ENCODE measurements around the gene GJB1.
A peak's percentile ranks its signal among the peaks of the same experiment; 100 is the strongest.
"Not testable (repeated sequence)": the region's sequence is repeated elsewhere in the genome, so short reads cannot be mapped to it uniquely, and the experiment has no call there.

Gene GJB1

DNA sequence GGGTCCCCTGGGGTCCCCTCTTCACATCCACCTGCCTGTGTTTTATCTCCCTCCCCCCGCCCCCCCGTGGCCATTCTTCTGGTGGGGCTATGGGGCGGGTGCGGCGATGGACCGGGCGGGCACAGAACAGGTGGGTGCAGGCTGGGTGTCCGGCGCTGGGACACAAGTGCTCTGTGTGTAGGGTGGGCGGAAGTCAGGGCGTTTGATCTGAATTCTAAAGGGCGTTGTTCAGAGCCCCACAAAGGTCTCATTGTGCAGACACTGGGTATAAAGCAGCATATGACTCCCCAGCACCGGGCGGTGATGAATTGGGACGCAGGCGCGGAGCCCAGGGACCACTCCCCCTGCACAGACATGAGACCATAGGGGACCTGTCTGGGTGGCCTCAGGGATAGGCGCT lies at the start of gene GJB1:
Gene GJB1 (plus strand): TSS at position 296 of the 400 bp plus-strand sequence. CDS start 484 bp downstream, outside the sequence.
- no peak for DNase-seq

GRCh38 chrX:71173440-71173839 lies 49.6 kb upstream of the GJB1 start:
- DNase-seq, result no peak

GRCh38 chrX:71174795-71175194 lies 48.2 kb upstream of the GJB1 start:
- no peak for DNase-seq

DNA sequence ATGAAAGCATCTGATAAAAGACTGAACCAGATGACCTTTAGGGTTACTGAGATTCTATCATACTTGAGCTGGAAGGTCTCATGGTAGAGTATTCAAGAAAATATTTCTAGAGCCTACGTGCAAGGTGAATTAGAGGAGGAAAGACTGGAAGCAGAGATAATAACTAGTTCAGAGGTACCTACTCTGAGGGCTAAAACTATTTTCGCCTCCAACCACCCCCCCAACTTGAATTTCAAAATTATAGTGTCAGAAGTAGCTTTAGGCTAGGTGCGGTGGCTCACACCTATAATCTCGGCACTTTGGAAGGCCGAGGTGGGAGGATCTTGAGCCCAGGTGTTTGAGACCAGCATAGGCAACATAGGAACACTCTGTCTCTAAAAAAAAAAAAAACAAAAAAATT lies 47.5 kb upstream of the GJB1 start:
- DNase-seq, result no peak

- no peak for DNase-seq
These were observed 45.7 kb upstream of the GJB1 start for GRCh38 chrX:71177327-71177726.

- DNase-seq, result peak; percentile 47
These were observed 44.1 kb upstream of the GJB1 start for GRCh38 chrX:71178908-71179307.

DNA sequence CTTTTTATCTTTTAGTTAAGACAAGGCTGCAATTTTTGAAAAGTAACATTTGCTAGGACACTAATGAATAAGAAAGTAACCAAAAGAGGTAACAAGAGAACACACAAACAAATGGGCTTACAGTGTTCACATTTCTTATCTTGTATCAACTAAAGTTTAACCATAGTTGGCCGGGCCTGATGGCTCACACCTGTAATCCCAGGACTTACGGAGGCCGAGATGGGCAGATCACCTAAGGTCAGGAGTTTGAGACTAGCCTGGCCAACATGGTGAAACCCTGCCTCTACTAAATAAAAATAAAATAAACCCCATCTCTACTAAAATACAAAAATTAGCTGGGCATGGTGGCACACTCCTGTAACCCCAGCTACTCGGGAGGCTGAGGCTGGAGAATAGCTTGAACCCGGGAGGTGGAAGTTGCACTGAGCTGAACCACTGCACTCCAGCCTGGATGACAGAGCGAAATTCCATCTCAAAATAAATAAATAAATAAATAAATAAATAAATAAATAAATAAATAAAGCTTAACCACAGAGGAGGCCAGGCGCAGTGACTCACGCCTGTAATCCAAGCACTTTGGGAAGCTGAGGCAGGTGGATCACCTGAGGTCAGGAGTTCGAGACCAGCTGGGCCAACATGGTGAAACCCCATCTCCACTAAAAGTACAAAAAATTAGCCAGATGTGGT lies 42.3 kb upstream of the GJB1 start:
- DNase-seq, result not testable (repeated sequence)

DNA sequence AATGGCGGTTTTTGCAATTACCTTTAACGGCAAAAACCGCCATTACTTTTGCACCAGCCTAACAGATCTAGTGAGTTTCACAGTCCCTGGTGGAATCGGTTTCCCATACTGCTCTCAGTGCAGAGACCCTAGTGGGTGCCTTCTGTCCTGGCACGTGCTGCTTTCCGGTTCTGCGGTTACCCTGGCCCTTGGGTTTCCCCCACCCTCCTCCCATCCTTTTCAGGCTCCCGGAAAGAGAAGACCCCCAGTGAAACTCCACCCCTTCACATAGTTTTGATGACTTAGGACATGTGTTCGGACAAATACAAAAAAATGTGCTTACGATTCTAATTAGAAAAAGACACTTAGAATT lies 41.5 kb upstream of the GJB1 start:
- DNase-seq, result peak; percentile 64

- peak; percentile 82 for DNase-seq
These were observed 40.9 kb upstream of the GJB1 start for GRCh38 chrX:71181910-71182799.

DNA sequence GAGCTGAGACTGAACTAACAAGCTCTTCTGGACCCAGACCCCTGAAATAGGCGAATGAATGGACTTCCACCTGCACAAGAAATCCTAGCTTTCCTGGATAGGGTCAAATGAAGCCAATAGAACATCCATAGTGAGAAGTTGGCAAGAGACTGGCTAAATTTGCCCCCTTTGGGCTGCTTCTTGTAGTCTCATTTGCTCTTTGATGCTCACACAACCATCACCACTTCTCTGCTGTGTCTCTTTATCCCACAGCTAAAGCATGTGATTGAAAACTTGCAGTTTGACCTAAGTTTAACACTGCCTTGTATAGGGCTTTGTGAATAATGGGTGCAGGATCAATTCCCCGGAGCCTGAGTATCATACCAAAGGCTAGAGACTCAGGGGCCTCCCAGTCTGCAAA lies 40.2 kb upstream of the GJB1 start:
- no peak for DNase-seq

DNA sequence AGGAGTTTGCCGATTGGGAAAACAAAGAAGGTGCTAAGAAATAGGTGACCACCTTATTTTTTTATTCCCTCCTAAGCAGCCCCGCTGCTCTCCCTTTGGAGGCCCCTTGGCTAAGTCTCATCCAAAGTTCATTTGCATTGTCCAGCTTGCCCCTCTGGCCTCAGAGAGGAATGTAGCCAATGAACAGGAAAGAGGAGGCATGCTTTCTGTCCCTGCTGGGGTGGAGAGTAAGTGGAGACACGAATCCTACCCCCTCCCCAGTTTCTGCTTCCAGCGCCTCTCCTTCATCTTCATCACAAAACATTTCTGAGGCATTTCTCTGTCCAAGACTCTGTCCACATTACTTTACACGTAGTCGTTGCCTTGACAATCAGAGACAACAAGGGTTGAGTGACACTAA lies 39.7 kb upstream of the GJB1 start:
- DNase-seq, result no peak

- no peak for DNase-seq
These were observed 38.9 kb upstream of the GJB1 start for GRCh38 chrX:71184092-71184491.

DNA sequence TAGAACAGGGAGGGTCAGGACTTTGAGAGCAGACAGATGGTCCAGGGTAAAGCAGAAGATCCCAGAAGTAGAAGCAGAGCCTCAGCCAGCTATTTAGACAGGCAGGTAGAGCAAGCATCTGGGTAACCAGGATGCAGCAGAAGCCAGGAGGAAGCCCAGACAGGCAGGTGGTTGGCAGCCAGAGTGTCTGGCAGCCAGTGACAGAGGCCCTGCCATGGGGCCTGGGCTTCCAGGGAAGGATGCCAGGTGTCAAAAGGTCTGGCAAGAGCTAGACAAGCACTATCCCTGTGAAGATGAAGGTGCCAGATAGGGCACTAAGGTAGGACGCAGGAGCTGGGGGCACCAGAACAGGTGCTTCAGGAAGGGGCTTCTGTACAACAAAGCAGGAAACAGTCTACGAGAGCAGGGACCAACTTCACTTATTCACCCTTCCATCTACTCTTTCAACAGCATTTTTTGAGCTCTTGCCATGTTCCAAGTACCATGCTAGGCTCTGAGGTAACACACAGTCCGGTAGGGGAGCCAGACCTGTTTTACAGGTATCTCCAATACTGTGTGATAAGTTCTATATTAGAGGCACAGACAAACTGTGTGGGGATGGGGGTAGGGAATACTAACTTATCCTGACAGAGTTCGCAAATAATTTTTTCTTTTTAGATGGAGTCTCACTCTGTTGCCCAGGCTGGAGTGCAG lies 38.1 kb upstream of the GJB1 start:
- no peak for DNase-seq

DNA sequence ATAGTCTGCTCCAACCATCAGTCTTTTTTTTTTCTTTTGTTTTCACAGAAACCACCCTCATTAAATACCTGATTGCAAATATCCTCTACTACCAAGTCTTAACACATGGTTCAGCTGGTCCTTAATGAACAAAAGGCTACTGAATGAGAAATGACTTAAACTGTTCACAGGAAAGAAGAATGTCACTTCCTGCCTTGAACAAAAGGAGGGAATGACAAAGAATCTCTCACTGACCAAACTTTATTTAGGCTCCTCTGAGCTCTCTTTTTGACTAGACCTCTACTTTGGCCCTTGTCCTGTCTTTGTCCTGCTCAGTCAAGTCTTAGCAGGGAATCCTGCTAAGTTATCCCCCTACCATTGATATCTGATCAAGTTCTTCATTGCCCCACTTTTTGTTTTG lies 31.8 kb upstream of the GJB1 start:
- no peak for DNase-seq

DNA sequence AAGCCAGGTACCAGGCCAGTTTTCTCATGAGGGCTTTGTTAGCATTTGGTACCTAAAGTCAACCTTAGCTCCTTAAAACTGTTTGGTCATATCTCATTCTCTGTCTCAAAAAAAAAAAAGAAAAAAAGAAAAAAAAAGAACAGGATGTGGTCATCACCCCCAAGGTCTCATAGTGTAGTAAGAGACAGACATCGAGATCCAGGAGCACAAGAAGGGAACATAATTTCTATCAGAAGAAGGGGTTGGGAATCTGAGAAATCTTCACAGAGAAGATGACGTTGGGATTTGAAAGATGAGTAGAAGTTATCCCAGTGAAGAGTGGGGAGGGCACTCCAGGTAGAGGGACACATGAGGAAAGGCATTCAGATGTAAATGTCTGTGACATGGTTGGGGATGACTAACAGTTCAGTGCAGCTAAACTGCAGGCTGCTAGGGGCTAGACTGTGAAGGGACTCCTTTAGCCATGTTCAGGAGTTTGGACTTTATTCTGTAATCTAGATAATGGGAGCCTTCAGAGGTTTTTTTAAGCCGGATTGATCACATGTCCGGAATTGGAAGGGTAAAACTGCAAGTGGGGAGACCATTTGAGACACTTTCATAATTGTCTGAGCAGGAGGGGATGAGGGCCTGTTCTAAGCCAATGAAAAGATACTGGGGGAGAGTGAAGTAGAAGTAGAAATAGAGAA lies 26.9 kb upstream of the GJB1 start:
- no peak for DNase-seq

DNA sequence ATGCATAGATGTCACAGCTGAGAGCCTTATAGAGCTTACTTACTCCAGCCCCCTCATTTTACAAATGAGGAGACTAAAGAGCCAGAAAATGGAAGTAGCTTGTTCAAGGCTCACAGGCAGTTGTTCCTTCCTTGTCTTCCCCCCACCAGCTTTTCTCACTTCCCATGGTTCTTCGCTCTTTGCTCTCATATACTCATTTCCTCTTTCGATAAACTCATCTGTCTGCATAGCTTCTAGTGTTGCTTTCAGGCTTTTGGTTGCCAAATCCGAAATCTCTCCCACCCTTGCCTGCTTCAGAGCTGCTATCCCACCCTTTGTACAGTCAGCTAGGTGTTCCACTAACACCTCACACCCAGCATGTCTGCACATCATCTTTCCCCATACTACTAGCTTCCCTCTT lies 25.0 kb upstream of the GJB1 start:
- DNase-seq, result no peak

DNA sequence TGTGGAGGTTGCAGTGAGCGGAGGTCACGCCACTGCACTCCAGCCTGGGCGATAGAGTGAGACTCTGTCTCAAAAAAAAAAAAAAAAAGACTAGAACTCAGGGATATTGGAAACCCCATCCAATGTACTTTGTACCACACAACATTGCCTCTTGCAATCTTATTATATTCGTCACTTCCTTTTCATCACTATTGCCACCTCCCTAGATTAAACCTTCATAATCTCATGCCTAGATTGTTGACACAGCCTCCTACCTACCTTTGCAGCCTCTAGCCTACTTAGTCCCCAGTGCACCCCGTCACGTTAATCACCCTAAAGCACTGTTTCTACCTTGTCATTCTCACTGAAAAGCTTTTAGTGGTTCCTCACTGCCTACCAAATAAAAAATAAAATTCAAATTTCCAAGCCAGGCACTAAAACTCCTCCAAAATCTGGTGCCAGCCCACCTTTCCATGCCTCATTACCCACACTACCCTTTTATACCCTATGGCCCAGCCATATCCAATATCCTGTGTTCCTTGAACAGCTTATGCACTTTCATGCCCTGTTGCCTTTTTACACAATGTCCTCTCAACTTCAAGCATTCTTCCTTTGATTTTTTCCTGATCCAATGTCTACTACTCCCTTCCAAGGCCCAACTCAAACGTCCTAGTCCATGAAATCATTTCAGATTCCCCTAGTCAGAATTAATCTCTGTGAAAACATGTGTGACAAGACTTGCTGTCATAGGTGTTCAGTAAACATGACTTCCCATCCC lies 23.6 kb upstream of the GJB1 start:
- DNase-seq, result no peak

GRCh38 chrX:71210816-71211215 lies 12.2 kb upstream of the GJB1 start:
- no peak for DNase-seq

GRCh38 chrX:71212536-71212935 lies 10.5 kb upstream of the GJB1 start:
- DNase-seq, result no peak

GRCh38 chrX:71214152-71214551 lies 8.9 kb upstream of the GJB1 start:
- DNase-seq, result no peak

DNA sequence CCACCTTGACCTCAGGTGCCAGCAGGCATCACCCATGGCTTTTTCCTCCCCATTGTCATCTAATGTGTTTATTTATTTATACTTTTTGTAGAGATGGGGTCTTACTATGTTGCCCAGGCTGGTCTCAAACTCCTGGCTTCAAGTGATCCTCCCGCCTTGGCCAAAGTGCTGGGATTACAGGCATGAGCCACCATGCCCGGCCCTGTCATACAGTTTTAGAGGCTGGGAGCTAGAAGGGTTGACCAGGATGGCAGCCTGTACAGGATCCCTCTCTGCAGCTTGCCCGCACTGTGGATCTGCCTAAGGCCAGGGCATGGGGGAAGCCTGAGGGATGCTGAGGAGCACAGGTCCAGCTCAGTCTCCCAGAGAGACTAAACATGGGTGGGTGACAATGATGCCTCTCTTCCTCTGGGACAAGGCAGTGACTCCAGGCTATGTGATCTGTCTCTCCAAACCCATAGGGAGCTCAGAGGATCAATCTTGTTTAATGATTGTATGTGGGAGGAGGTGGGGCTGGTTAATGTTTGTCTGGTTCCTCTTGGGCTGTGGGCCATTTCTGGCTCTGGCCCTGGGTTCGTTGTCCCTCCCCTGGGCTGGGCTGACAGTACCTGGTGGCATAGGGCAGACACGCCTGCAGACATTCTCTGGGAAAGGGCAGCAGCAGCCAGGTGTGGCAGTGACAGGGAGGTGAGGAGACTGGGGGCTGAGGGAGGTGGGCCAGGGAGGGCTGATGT lies 8.3 kb upstream of the GJB1 start:
- DNase-seq, result no peak
